OCI-LY7 (cell line): Measurements from ENCODE around the gene TFAP2E.

ENCODE experiments used
- CTCF ChIP-seq: fragments of 200-600 bp; sonication (generic); conservative IDR thresholded peaks from 2 replicates; pipeline ENCODE4 v1.5.1; 2014; ENCODE audit warnings: mild to moderate bottlenecking, antibody characterized with exemption, low read length, moderate library complexity, mixed read lengths
- EZH2phosphoT487 ChIP-seq: fragments of 200-600 bp; sonication (generic); IDR thresholded peaks from 2 replicates; pipeline ENCODE4 v1.6.1; 2018; ENCODE audit warnings: low read depth, borderline replicate concordance, mild to moderate bottlenecking, mixed run types, antibody characterized with exemption, low read length, moderate library complexity, mixed read lengths

- TF ChIP-seq CTCF, result no peak
- TF ChIP-seq EZH2phosphoT487, result no peak
These were observed 3.1 kb downstream of the TFAP2E start for GRCh38 chr1:35576061-35576765.
